ENCODE measurements around the gene ZNF467.

Gene ZNF467

DNA sequence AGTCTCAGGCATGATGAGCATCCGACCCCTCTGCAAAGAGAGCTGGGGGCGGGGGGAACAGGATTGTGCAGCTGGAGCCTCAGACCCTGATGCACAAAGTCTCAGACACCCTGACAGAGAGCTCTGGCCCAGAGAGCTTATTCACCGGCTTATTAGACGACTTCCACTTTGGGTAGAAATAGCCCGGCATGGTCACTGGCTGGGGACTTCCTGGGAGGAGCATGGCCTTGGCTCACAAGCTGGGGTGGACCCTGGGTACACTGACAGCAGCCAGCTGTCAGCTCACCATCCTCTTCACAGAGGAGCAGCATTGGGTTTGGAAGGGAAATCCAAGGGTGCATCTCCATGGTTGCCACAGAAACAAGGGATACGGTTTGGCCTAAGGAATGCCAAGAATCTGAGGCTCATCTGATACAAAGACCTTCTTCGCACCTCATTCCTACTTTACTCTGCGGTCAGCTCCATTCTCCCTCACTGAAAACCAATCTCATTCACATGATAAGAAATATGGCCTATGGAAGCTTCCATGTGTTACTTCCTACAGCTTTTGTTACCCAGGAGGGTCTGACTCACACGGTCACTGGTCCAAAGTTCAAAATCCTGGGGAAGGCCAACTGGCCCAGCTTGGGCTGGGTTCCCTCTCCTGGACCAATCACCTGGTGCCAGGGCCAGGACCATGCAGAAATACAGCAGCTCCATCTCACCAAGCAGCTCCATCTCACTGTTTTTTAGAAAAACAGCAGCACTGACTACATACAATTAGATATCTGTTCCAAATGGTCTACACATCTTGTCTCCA, 25.1 kb downstream of the ZNF467 start:
- no peak for DNase-seq (ENCODE audit: low read depth)

DNA sequence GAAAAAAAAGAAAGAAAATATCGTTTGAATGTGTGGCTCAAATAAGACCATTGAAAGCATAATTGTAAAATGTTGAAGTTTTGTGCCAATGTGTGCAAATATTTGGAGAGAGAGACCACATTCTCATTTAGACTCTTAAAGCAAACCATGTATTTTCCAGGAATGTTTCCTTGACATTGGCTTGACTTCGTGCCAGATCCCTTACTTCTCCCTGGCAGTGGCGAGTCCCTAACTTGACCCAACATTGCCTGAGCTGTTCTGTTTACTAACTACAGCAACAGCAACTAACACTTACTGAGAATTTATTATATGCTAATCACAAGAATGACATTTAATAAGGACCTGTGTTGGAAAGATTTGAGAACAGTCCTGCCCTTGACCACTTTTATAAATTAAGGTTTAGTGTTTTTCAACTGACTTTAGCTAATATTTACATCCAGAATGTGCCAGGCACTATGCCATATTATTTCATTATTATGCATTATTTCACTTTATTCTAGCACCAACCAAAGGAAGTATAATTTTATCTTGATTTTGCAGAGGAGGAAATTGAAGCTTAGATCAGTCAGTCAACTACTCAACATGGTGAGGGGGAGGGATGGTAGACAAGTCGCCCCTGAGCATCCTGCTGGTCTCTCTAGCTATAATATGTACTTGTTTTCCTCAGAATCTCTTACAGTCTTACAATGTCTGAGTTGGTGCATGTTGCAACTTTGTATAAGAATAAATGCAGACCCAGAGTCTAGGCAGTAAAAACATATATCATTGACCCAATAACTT, 29.7 kb downstream of the ZNF467 start:
- no peak for DNase-seq (ENCODE audit: low read depth)

DNA sequence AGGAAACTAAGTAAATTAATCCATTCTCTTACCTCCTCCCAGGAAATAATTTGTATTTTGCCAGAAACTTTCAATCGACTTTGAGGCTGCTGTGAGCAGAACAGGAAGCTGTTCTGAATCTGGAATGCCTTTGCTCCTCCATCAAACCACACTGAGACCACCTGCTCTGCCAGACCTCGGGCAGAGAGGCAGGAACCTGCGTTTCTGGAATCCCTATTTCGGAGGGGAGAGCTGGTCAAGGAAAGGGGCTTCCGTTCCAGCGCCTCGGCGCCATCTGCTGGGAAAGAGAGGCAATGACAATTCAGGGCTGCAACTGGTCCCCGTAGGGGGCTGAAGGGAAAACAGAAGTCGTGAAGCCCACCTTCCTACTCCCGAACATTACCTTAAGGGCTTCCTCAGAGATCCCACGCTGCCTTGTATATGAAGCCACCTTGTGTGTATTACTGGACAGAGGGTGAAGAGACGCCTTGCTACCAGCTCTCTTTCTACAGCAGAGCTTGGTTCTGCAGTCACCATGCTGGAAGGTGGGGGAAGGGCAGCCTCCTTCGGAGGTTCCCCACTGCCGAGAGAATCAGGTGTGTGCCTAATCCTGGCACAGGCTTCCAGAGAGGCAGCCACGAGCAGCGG, 31.2 kb downstream of the ZNF467 start:
- peak; percentile 41 for DNase-seq (ENCODE audit: low read depth)

DNA sequence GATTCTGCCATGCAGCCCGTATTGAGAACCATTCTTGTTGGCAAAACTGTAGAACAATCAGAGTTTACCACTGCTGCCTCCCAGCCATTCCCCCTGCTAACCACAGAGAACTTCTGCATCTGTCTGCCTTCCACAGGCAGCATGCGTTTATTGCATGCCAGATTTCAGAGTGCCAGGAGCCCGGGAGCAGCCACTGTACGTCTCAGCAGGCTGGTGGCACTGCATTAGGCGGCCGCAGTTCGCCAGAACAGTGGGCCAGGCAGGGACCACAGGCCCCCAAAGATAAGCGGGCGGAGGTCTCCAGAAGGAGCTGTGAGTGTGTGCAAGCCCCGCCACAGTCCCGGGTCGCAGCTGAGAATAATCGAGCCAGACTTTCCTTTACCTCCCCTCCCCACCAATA, 31.8 kb downstream of the ZNF467 start:
- DNase-seq (ENCODE audit: low read depth) = no peak

DNA sequence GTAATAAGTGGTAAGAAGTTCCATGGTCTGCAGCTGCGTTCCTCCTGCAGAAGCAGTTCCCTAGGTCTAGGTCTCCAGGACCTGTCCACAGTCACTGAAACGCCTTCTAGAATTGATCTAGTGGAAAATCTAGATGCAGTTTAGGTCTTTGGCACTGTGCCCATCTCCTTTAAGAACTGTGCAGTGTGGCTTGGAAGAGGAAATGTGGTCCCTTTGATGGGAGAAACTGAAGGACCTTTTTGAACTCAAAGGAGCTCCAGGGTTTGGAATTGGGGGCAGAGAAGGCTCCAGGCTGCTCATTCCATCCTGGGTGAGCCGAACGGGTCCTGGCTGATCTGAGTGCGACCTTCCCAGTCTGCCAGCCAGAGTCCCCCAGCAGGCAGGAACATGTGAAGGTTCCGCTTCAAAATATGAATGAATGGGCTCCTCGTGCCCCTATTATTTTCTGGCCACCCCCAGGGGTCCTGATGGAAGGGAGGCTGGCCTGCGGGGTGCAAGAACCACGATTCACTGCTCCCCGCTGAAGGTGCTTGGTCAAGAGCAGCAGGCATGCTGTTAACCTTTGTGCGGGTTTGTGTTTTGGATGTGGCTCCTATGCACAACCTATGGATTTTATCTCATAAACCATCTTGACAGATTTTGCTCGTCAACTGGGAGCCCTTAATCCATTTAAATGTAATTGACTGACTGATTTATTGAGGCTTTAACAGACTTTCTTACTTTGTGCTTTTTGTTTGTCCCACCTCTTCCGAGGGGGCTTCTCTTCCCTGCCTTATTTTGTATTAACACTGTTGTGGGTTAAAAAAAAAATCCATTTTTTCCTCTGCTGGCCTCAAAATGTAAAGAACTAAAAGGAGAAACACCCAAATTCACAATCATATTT, 36.7 kb downstream of the ZNF467 start:
- no peak for DNase-seq (ENCODE audit: low read depth)

DNA sequence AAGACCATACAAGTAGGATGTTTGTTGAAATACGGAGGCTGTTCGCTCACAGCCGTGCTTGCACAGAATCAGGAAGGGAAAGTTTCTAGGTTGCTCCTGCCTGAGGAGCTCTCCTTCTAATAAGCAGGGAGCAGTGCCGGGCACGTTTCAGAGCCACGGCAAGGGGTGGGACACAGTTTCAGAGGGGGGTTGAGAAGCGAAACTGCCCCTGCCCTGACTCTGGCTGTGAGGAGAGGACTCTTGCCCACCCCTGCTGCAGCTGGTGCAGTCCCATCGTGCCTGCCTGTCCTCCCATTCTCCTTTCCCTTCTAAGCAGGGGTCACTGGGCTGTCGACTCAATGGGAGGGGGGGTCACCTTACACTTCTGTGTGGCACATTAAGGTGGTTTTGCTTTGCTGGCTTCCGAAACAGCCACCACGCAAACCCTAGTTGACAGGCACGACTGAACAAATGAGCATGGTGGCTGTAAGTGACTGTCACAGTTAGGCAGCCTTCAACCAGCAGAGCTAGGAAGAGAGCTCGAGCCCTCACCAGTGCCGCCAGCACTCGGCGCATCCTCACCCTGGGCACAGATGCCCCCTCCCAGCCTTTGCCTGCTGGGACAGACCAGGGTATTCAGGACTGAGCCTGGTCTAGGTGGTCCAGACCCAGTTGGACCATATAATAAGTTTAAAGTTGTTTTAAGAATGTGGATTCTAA, 37.5 kb downstream of the ZNF467 start:
- no peak for DNase-seq (ENCODE audit: low read depth)

DNA sequence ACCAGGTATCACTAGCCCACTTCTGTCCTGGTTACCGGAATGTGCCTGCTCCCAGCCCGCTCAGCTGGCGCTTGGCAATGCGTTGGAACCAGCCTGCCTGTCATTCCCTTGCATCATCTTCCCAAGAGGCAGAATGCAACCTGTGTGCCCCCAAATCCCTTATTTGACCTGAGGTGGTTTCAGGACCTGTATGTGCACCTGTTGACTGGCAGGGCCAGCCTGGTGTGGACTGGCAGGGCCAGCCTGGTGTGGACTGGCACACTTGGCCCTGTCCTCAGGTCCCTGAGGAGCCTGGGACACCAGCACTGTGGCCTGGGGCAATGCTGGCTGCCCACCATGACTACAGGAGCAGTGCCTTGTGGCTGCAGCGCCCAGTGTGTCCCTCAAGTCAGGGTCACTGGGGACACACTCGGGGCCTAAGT, 38.2 kb downstream of the ZNF467 start:
- no peak for DNase-seq (ENCODE audit: low read depth)

DNA sequence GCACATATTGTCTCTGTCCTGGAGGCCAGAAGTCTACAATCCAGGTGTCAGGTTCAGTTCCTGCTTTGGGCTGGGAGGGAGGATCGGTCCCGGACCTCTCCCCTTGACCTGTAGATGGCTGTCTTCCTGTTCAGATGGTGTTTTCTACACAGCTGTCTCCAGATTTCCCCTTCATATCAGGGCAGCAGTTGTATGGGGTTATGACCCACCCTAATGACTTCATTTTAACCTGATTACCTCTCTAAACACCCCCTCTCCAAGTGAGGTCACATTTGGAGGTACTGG, 38.7 kb downstream of the ZNF467 start:
- no peak for DNase-seq (ENCODE audit: low read depth)

DNA sequence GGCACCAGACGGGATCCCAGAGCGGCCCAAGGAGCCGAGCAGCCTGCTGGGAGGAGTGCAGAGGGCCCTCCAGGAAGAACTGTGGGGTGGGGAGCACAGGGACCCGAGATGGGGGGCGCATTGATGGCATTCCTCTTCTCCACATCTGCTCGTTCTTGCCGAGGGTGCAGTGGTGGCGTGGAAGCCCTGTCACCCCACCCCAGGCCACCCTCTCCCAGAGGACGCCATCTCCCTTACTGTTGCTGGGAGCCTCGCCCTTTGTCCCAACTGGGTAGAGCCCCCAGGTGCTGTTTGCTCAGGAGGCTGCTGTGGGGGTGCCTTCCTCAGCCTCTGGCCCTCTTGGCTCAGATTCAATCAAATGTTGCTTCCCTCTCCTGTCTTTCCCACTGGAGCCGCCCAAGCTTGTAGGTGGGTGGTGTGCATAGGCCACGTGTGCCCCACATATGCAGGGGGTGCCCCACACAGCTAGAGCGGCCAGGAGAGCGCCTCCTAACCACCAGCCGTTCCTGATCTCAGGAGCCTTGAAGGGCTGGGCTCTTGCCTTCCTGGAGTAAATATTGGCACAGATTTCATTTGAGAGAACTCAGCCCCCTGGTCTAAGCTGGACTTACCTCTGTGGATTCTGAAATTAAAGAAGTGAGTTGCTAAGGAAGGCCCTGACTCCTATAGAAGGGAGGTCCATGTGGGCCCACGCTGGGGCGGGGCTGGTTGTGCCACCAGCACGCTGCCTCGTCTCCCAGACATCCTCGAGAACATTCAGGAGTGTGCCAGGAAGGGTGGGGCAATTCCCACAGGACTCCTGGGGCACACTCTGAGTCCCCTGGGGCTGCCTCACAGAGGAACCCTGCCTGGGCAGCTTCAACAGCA, 39.2 kb downstream of the ZNF467 start:
- DNase-seq (ENCODE audit: low read depth) = no peak

DNA sequence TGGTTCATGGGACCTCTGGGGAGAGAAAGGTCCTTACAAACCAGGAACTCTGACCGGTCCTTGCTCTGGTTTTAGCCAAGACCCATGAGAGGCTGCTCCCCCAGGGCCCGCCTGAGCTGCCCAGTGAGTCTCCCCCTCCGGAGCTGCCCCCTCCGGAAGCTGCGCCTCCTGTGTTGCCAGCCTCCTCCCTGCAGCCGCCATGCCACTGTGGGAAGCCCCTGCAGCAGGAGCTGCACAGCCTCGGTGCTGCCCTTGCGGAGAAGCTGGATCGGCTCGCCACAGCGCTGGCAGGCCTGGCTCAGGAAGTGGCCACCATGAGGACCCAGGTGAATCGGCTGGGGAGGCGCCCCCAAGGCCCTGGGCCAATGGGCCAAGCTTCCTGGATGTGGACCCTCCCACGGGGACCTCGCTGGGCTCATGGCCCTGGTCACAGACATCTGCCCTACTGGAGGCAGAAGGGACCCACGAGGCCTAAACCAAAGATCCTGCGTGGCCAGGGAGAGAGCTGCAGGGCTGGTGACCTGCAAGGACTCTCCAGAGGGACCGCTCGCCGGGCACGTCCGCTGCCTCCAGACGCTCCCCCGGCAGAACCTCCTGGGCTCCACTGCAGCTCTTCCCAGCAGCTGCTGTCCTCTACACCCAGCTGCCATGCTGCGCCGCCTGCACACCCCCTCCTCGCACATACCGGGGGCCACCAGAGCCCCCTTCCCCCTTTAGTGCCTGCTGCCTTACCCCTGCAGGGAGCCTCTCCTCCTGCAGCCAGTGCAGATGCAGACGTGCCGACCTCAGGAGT, 40.1 kb downstream of the ZNF467 start:
- no peak for DNase-seq (ENCODE audit: low read depth)

DNA sequence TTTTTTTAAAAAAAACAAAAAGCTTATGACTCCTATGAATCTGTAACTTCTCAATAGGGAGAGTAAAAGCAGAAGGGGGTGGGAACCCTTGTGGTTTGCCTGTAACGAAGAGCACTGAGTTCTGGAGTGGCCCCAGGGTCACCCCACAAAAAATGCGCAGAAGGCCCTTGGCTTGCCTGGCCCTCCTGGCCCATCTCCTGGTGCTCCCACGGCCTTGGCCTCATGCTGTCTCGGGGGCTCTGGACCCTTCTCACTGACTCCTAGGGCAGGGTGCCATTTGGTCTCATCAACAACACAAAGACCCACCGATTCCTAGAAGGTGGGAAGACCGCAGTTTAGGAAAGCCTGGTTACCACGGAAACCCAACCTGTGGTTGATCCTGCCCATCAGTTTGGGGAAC, 40.8 kb downstream of the ZNF467 start:
- DNase-seq (ENCODE audit: low read depth) = no peak

DNA sequence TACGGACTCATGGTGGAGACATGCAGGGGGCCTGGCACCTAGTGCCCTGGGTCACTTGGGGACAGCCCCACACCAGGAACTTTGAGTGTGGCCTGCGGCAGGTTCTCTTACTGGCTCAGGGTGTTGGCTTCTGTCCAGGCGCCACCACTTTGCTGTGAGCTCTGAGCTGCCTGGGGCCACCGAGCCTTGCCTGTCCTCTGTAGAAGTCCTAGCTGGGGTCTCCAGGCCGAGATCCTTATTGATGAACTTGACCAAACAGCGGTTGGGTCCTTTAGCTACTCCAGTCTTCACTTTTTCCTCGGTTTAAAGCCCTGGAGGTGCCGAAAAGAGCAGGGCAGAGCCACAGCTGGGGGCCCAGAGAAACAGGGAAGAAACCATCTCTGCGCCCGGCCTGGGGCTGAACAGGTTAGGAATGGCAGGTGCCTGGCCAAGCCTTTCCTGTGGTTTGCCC, 41.3 kb downstream of the ZNF467 start:
- DNase-seq (ENCODE audit: low read depth) = no peak

DNA sequence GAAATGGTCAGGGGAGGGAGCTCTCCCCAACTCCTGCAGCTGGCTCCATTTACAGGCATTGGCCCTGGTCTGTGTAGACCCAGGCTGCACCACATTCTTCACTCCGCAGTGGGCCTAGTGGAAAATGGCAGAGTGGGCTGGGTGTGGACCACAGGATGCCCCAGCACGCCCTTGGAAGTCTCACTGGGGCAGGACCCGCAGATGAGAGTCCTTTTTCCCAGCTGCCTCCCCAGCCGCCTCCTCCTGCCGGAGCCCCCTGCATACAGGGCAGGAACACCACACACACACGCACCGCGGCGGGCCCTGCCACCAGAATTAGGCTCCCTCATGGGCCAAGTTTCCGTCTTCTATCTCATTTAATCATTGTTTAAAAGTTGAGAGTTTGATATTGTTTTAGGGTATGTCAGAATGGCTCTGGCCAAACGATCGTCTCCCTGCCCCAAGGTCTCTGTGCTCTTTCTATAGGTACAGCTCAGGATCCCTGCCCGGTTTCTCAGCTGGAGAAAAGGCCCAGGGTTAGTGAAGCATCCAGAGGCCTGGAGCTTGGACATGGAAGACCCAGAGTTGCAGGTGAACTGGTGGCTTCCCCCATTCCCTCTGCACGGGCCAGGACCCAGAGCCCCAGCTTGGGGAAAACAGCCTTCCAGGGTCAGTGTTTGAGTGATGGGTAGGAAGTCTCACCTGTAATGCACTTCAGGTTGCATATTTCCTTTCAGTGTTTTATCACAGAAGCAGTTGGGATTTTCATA, 42.0 kb downstream of the ZNF467 start:
- no peak for DNase-seq (ENCODE audit: low read depth)

DNA sequence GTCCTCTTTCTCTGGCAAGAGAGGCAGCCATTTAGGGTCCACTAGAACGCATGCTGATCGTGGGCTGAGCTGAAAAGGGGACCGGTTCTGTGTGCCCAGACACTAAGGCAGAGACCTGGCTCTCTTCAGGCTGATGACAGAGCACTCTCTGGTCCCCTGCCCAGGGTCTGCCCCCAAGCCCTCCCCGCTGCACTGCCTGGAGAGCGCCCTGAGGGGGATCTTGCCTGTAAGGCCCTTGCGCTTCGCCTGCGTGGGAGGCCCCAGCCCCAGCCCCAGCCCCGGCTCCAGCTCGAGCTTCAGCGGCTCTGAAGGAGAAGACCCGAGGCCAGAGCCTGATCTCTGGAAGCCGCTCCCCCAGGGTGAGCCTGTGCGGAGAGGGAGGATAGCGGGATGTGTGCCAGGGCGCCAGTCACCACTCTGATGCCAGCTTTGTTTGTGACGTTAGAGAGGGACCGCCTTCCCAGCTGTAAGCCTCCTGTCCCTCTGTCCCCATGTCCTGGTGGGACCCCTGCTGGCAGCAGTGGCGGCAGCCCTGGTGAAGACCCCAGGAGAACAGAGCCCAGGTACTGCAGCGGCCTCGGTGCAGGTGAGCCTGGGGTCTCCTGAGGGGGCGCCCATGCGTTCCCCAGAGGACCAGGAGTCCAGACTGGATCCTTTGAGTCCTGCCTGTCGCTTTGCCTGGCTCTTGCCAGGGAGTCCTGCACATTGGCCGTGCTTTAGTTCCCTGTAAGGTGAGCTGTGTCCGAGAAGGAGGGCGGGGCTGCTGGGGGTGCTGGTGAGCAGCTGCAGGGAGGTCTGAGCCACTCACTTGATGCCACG, 43.2 kb downstream of the ZNF467 start:
- no peak for DNase-seq (ENCODE audit: low read depth)

DNA sequence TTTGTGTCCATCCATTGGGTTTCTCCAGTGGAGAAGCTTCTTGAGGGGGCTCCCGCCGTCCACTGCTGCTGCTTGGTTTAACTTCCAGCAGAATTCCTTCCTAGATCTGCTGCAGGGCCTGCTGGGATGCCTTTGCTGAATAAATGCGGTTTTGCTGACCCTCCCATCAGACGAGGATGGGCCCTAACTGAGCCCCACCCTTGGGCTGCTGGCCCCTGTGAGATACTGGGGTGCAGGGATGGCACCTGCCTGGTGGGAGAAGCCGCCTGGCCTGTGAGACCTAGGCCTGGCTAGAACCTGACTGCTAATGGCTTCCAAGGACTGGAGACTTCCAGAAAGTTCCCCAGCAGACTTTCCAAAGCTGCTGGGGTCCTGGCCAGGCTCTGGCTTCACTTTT, 43.8 kb downstream of the ZNF467 start:
- no peak for DNase-seq (ENCODE audit: low read depth)

DNA sequence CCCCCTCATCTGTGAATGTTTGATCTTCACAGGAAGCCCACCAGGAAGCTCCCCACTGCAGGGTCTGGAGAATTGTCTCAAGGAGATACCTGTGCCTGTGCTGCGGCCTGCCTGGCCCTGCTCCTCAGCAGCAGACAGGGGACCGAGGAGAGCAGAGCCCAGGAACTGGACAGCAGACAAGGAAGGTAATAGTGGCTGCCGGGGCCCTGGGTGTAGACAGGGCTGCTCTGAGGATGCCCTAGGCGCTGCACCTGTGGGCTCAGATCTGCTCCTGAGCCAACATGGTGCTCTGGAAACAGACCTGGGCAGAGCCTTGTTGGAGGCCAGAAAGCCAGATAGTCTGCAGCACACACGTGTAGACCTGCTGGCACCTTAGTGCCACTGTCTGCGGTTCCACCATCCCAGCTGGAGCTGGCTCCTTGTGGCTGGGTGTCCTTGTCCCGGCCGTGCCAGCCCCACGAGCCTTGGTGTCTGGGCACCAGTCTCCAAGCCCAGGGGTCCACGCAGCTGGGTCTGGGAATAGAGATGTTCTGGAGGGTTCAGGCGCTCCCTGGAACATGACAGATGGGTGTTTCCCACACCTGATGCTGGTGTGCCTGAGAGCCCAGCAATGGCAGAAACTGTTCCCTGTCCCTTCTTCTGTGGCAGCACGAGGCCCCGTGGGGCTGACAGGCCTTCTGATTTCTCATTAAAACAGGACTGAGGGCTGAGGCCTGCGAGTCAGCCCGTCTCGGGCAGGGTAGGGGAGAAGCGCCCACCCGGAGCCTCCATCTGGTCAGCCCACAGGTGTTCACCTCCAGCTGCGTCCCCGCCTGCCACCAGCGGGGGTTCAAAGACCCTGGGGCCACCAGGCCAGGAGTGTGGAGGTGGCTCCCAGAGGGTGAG, 44.7 kb downstream of the ZNF467 start:
- no peak for DNase-seq (ENCODE audit: low read depth)

DNA sequence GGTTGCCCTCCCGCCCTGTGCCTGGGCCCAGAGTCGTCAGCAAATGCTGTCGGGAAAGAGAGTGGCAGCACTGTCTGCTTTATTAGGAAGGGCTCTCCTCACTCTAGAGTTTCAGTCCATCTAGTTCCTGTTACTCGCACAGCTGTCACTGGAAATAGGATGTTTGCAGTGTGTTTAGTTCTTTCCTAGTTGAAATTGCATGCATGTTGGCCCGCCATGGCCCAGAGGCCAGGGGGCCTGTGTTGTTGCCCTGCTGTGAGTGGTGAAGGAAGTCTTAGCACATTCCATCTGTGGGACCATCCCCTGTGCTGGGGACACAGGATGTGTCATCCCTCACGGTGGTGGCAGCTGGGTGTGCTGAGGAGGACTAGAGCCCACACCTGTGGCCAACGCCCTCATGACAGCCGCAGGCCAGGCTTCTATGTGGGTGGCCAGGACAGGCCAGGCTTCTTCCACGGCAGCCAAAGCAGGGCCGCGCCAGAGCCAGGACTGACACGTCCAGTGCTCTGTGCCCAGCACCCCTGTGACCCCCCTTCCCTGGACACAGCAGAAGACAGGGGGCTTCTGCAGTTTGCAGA, 45.4 kb downstream of the ZNF467 start:
- DNase-seq (ENCODE audit: low read depth) = no peak
